Measurements from ENCODE around the gene NLRP1. TPM values are rescaled to one million over a fixed set of nuclear protein-coding genes. Genes with fewer than 3 reads are reported as not detected.

Gene NLRP1
- polyA plus RNA-seq, 1 experiment, result 73.2 TPM

GRCh38 chr17:5552841-5553240, 31.5 kb downstream of the NLRP1 start:
- CTCF ChIA-PET, result interaction anchor here (0.5 to 0.9 kb wide), 2 partner anchors 53 to 672 kb away, joined by 3 read pairs; no protein-coding TSS in a partner anchor
- TF ChIP-seq CTCF (IDR thresholded peaks at IDR 0.05; ENCODE audit: low read depth, low read length), result no peak
- DNase-seq (ENCODE audit: low read depth, low spot score), result no peak
- no peak overlapping the region for H3K27ac ChIP-seq (ENCODE audit: low read depth, low read length)
- POLR2A ChIA-PET, result no interaction called here
- no peak overlapping the region for H3K4me3 ChIP-seq (ENCODE audit: low read depth, low read length)
- H3K9me3 ChIP-seq (ENCODE audit: control insufficient read depth, insufficient read depth, low read length), result no peaks in the 10 kb centered on the region; the same call in 1 of the 2 replicates
- no peaks in the 10 kb centered on the region for H3K27me3 ChIP-seq (ENCODE audit: control insufficient read depth, insufficient read depth, low read length)

- no peak for TF ChIP-seq CTCF (IDR thresholded peaks at IDR 0.05; ENCODE audit: low read depth, low read length)
- Histone ChIP-seq H3K9me3 (ENCODE audit: control insufficient read depth, insufficient read depth, low read length) (no peaks in the 10 kb centered on the region), H3K27me3 (ENCODE audit: control insufficient read depth, insufficient read depth, low read length) (no peaks in the 10 kb centered on the region), H3K27ac (ENCODE audit: low read depth, low read length) (no peak overlapping the region), H3K4me3 (ENCODE audit: low read depth, low read length) (no peak overlapping the region)
- CTCF ChIA-PET, result no interaction called here
- no peak for DNase-seq (ENCODE audit: low read depth, low spot score)
- POLR2A ChIA-PET, result interaction anchor here (1.0 to 1.3 kb wide), 2 partner anchors 19 to 58 kb away, joined by 3 read pairs; no protein-coding TSS in a partner anchor
Measured at GRCh38 chr17:5545051-5545987, 39.0 kb downstream of the NLRP1 start.

GRCh38 chr17:5544115-5544514, 40.2 kb downstream of the NLRP1 start:
- no peak for DNase-seq (ENCODE audit: low read depth, low spot score)
- no peaks in the 10 kb centered on the region for H3K27me3 ChIP-seq (ENCODE audit: control insufficient read depth, insufficient read depth, low read length)
- no peaks in the 10 kb centered on the region for H3K9me3 ChIP-seq (ENCODE audit: control insufficient read depth, insufficient read depth, low read length)
- no peak overlapping the region for H3K4me3 ChIP-seq (ENCODE audit: low read depth, low read length)
- TF ChIP-seq CTCF (IDR thresholded peaks at IDR 0.05; ENCODE audit: low read depth, low read length), result no peak
- POLR2A ChIA-PET, result no interaction called here
- no peak overlapping the region for H3K27ac ChIP-seq (ENCODE audit: low read depth, low read length)
- CTCF ChIA-PET, result no interaction called here

- H3K27ac ChIP-seq (ENCODE audit: low read depth, low read length), result no peak overlapping the region
- CTCF ChIA-PET, result no interaction called here
- DNase-seq (ENCODE audit: low read depth, low spot score), result no peak
- H3K4me3 ChIP-seq (ENCODE audit: low read depth, low read length), result no peak overlapping the region
- POLR2A ChIA-PET, result interaction anchor here (0.6 kb wide), 1 partner anchor 398 kb away, joined by 3 read pairs; no protein-coding TSS in a partner anchor
- no peaks in the 10 kb centered on the region for H3K9me3 ChIP-seq (ENCODE audit: control insufficient read depth, insufficient read depth, low read length)
- H3K27me3 ChIP-seq (ENCODE audit: control insufficient read depth, insufficient read depth, low read length), result no peaks in the 10 kb centered on the region
- no peak for TF ChIP-seq CTCF (IDR thresholded peaks at IDR 0.05; ENCODE audit: low read depth, low read length)
Measured at GRCh38 chr17:5541610-5542202, 42.6 kb downstream of the NLRP1 start.

- no peak for TF ChIP-seq CTCF (IDR thresholded peaks at IDR 0.05; ENCODE audit: low read depth, low read length)
- no peak for DNase-seq (ENCODE audit: low read depth, low spot score)
- CTCF ChIA-PET, result interaction anchor here (0.5 kb wide), 1 partner anchor 965 kb away, joined by 3 read pairs; no protein-coding TSS in a partner anchor
- H3K27me3 ChIP-seq (ENCODE audit: control insufficient read depth, insufficient read depth, low read length), result no peaks in the 10 kb centered on the region
- POLR2A ChIA-PET, result no interaction called here
- H3K4me3 ChIP-seq (ENCODE audit: low read depth, low read length), result no peak overlapping the region
- no peaks in the 10 kb centered on the region for H3K9me3 ChIP-seq (ENCODE audit: control insufficient read depth, insufficient read depth, low read length)
- H3K27ac ChIP-seq (ENCODE audit: low read depth, low read length), result no peak overlapping the region
Measured at GRCh38 chr17:5540321-5540720, 44.0 kb downstream of the NLRP1 start.

All from AG04450 (cell line).